Lower lobe of right lung (tissue), 2 donors: ENCODE measurements around the gene GRIK5. TPM values are rescaled to one million over a fixed set of nuclear protein-coding genes. Genes with fewer than 3 reads are reported as not detected.
A peak's percentile ranks its signal among the peaks of the same experiment; 100 is the strongest.

Experiments
- ATAC-seq, 2 donors: fragments of 200-7000 bp; cut with Tn5 transposase; one replicate each; pipeline ENCODE4 v1.9.1; 2020 to 2022; ENCODE audit warnings: mild to moderate bottlenecking in 2 of 2, moderate library complexity in 2 of 2
- DNase-seq: peaks from one replicate; pipeline ENCODE4 v3.0.0-alpha.2; 2020
- H3K27ac ChIP-seq: fragments of 200-600 bp; one replicate; pipeline ENCODE4 v1.8.0; 2022
- H3K27me3 ChIP-seq: fragments of 200-600 bp; one replicate; pipeline ENCODE4 v1.8.0; 2022; ENCODE audit warnings: low read depth
- H3K36me3 ChIP-seq: fragments of 200-600 bp; one replicate; pipeline ENCODE4 v1.8.0; 2022; ENCODE audit warnings: mild to moderate bottlenecking
- H3K4me1 ChIP-seq: fragments of 200-600 bp; one replicate; pipeline ENCODE4 v1.8.0; 2022
- H3K4me3 ChIP-seq: fragments of 200-600 bp; one replicate; pipeline ENCODE4 v1.8.0; 2022; ENCODE audit warnings: mild to moderate bottlenecking
- H3K9me3 ChIP-seq: fragments of 200-600 bp; one replicate; pipeline ENCODE4 v1.8.0; 2022
- intact Hi-C: fragments of 100-400 bp; cut with DNase I; formaldehyde crosslinking; loops from one replicate; pipeline ENCODE4 v1.11.0; 2022
- total RNA-seq: library from RNA; stranded (reverse); fragmentation: NEBNext Ultra II Directional; extraction: Animal tissue kit (Norgen Biotek cat#: 25700); gene quantifications from one replicate; pipeline ENCODE4 v1.2.1, GENCODE V29; 2021
- TF ChIP-seq, protein P1 (sequence below): fragments of 200-600 bp; IDR thresholded peaks from one replicate; pipeline ENCODE4 v1.8.0; 2022; ENCODE audit warnings: antibody characterized with exemption, mild to moderate bottlenecking
- donor health status: DM: no; HTN: yes; CAD: no; lungs with severe emphysema.

Gene GRIK5
- total RNA-seq, 1 donor from 2014 or later, result 0.41 TPM

DNA sequence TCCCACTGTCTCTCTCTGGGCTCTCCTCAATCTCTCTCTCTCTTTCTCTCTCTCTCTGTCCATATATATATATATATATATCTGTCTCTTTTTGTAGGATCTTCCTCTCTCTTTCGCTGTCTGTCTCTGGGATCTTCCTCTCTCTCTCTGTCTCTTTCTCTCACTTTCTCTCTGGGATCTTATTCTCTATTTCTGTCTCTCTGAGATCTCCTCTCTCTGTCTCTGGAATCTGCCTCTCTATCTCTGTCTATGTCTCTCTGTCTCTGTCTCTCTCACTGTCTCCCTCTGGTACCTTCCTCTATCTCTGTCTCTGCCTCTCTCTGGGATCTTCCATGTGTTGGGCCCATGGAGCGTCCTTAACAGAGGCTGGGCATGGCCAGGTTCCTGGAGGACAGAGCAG lies 79.4 kb downstream of the GRIK5 start:
- Histone ChIP-seq H3K36me3 (no peaks in the 10 kb centered on the region), H3K27ac (no peak overlapping the region), H3K9me3 (no peaks in the 10 kb centered on the region), H3K4me3 (no peak overlapping the region), H3K27me3 (peaks cover 36% of the 10 kb centered on the region), H3K4me1 (peaks cover 8% of the 10 kb centered on the region)
- intact Hi-C loops, result no loop called here
- no peak for ATAC-seq
- DNase-seq, result no peak
- TF ChIP-seq, protein P1, sequence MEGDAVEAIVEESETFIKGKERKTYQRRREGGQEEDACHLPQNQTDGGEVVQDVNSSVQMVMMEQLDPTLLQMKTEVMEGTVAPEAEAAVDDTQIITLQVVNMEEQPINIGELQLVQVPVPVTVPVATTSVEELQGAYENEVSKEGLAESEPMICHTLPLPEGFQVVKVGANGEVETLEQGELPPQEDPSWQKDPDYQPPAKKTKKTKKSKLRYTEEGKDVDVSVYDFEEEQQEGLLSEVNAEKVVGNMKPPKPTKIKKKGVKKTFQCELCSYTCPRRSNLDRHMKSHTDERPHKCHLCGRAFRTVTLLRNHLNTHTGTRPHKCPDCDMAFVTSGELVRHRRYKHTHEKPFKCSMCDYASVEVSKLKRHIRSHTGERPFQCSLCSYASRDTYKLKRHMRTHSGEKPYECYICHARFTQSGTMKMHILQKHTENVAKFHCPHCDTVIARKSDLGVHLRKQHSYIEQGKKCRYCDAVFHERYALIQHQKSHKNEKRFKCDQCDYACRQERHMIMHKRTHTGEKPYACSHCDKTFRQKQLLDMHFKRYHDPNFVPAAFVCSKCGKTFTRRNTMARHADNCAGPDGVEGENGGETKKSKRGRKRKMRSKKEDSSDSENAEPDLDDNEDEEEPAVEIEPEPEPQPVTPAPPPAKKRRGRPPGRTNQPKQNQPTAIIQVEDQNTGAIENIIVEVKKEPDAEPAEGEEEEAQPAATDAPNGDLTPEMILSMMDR, result no peak

- ATAC-seq, result no peak
- H3K36me3 ChIP-seq, result no peaks in the 10 kb centered on the region
- no peak overlapping the region for H3K4me3 ChIP-seq
- H3K4me1 ChIP-seq, result peaks cover 8% of the 10 kb centered on the region
- no peaks in the 10 kb centered on the region for H3K9me3 ChIP-seq
- no peak for DNase-seq
- H3K27ac ChIP-seq, result no peak overlapping the region
- TF ChIP-seq, protein P1, result no peak
- H3K27me3 ChIP-seq, result peaks cover 30% of the 10 kb centered on the region
- intact Hi-C loops, result no loop called here
These were observed 80.0 kb downstream of the GRIK5 start for GRCh38 chr19:41990028-41990427.

DNA sequence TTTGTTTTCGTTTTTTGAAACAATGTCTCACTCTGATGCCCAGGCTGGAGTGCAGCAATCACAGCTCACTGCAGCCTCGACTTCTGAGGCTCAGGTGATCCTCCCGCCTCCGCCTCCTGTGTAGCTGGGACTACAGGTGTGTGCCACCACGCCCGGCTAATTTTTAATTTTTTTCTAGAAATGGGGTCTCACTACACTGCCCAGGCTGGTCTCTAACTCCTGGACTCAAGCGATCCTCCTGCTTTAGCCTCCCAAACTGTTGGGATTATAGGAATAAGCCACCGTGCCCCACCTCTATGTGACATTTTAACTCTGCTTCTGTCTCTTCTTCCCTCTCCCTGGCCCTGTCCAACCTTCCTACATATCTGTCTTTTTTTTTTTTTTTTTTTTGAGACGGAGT lies 81.1 kb downstream of the GRIK5 start:
- no peaks in the 10 kb centered on the region for H3K36me3 ChIP-seq
- H3K27me3 ChIP-seq, result peaks cover 19% of the 10 kb centered on the region
- no peak overlapping the region for H3K4me3 ChIP-seq
- peaks cover 4% of the 10 kb centered on the region for H3K4me1 ChIP-seq
- no peak overlapping the region for H3K27ac ChIP-seq
- TF ChIP-seq, protein P1, result no peak
- no peak for DNase-seq
- ATAC-seq, result no peak
- intact Hi-C loops, result no loop called here
- no peaks in the 10 kb centered on the region for H3K9me3 ChIP-seq

- H3K27me3 ChIP-seq, result peaks cover 10% of the 10 kb centered on the region
- no peaks in the 10 kb centered on the region for H3K9me3 ChIP-seq
- no peak overlapping the region for H3K27ac ChIP-seq
- no peak overlapping the region for H3K4me3 ChIP-seq
- intact Hi-C loops, result no loop called here
- DNase-seq (no peak), ATAC-seq (no peak)
- TF ChIP-seq, protein P1, result no peak
- H3K36me3 ChIP-seq, result no peaks in the 10 kb centered on the region
- no peaks in the 10 kb centered on the region for H3K4me1 ChIP-seq
These were observed 82.7 kb downstream of the GRIK5 start for GRCh38 chr19:41987141-41987860.

- no peaks in the 10 kb centered on the region for H3K36me3 ChIP-seq
- H3K4me1 ChIP-seq, result no peaks in the 10 kb centered on the region
- no peak overlapping the region for H3K27ac ChIP-seq
- no peaks in the 10 kb centered on the region for H3K27me3 ChIP-seq
- TF ChIP-seq, protein P1, result no peak
- no peaks in the 10 kb centered on the region for H3K9me3 ChIP-seq
- DNase-seq, result no peak
- peak in 1 of 2 donors; percentile 16 for ATAC-seq
- intact Hi-C loops, result no loop called here
- H3K4me3 ChIP-seq, result no peak overlapping the region
These were observed 85.0 kb downstream of the GRIK5 start for GRCh38 chr19:41984961-41985360.
